ENCODE data around the gene G2E3. TPM values are rescaled to one million over a fixed set of nuclear protein-coding genes. Genes with fewer than 3 reads are reported as not detected.
"Not testable (repeated sequence)": the region's sequence is repeated elsewhere in the genome, so short reads cannot be mapped to it uniquely, and the experiment has no call there.

G2E3 gene
- total RNA-seq, 1 experiment from 2014 or later = 31.3 TPM

- peaks cover 22% of the 10 kb centered on the region for H3K36me3 Mint-ChIP-seq (ENCODE audit: insufficient read depth, unreplicated experiment)
- H3K27me3 Mint-ChIP-seq (ENCODE audit: unreplicated experiment) = no peaks in the 10 kb centered on the region
- peaks cover 15% of the 10 kb centered on the region for H3K4me1 Mint-ChIP-seq (ENCODE audit: low read depth, unreplicated experiment)
- no peaks in the 10 kb centered on the region for H3K9me3 Mint-ChIP-seq (ENCODE audit: low read depth, unreplicated experiment)
- peak within 1 kb of the TSS; percentile 89 for H3K4me3 Mint-ChIP-seq (ENCODE audit: low read depth, unreplicated experiment)
- CTCF ChIA-PET = interaction anchor here (0.8 to 2.1 kb wide), 3 partner anchors 11 to 352 kb away, joined by 3 to 12 read pairs (median 5); no protein-coding TSS in a partner anchor
- TSS peak; percentile 99 for BruUV-seq (replicated peaks)
- H3K27ac Mint-ChIP-seq (ENCODE audit: unreplicated experiment) = peak within 1 kb of the TSS; percentile 96
- intact Hi-C loops (cut with micrococcal nuclease; ENCODE audit: unreplicated experiment) = no loop called here
- TF ChIP-seq, protein P1, sequence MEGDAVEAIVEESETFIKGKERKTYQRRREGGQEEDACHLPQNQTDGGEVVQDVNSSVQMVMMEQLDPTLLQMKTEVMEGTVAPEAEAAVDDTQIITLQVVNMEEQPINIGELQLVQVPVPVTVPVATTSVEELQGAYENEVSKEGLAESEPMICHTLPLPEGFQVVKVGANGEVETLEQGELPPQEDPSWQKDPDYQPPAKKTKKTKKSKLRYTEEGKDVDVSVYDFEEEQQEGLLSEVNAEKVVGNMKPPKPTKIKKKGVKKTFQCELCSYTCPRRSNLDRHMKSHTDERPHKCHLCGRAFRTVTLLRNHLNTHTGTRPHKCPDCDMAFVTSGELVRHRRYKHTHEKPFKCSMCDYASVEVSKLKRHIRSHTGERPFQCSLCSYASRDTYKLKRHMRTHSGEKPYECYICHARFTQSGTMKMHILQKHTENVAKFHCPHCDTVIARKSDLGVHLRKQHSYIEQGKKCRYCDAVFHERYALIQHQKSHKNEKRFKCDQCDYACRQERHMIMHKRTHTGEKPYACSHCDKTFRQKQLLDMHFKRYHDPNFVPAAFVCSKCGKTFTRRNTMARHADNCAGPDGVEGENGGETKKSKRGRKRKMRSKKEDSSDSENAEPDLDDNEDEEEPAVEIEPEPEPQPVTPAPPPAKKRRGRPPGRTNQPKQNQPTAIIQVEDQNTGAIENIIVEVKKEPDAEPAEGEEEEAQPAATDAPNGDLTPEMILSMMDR (IDR thresholded peaks at IDR 0.05; ENCODE audit: unreplicated experiment) = no peak
- peak; percentile 96 for DNase-seq
Observed at GRCh38 chr14:30621940-30622830, 63.2 kb downstream of the G2E3 start, which contains the start of gene SCFD1. Gene SCFD1 (plus strand): TSS chr14:30622319. CDS start chr14:30622339, 20 bp downstream.

DNA sequence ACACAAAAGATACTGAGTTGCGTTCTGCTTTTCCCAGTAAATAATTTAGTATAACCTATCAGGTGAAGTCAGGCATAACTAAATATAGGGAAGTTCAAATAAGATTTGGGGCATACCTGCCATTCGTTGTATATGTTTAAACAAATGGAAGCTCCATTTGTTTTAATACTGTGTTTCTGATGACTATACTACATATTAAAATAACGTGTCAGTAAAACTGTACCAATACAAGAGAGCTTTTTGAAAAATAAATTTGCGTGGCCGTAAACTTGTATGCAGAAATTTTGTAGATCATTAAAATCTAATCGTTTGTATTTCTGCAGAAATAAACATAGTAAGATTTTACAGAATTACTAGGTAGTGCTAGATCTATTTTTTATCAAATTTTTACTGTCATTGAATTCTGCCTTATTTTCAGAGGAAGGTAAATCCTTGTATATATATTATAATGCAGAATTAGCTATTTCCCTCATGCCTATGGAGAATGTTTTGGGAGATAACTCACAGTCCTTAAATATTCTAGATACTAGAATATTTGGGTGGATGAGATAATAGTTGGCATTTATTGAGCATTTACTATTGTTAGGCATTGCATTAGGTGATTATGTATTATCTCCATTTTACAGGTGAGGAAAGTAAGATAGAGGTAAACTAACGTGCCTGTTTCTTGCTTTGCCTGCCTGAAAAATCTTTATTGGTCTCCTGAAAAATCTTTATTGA lies 64.6 kb downstream of the G2E3 start:
- DNase-seq = no peak
- Mint-ChIP-seq H3K9me3 (ENCODE audit: low read depth, unreplicated experiment) (no peaks in the 10 kb centered on the region), H3K4me3 (ENCODE audit: low read depth, unreplicated experiment) (peak overlapping the region; percentile 89), H3K4me1 (ENCODE audit: low read depth, unreplicated experiment) (peaks cover 22% of the 10 kb centered on the region), H3K27ac (ENCODE audit: unreplicated experiment) (no peak overlapping the region), H3K27me3 (ENCODE audit: unreplicated experiment) (no peaks in the 10 kb centered on the region), H3K36me3 (ENCODE audit: insufficient read depth, unreplicated experiment) (peaks cover 31% of the 10 kb centered on the region)
- TF ChIP-seq, protein P1 (IDR thresholded peaks at IDR 0.05; ENCODE audit: unreplicated experiment) = no peak
- intact Hi-C loops (cut with micrococcal nuclease; ENCODE audit: unreplicated experiment) = no loop called here
- no TSS peak for BruUV-seq (replicated peaks)
- CTCF ChIA-PET = no interaction called here

GRCh38 chr14:30624132-30624423 lies 65.1 kb downstream of the G2E3 start:
- CTCF ChIA-PET = no interaction called here
- no TSS peak for BruUV-seq (replicated peaks)

GRCh38 chr14:30625533-30625932 lies 66.6 kb downstream of the G2E3 start:
- peaks cover 31% of the 10 kb centered on the region for H3K36me3 Mint-ChIP-seq (ENCODE audit: insufficient read depth, unreplicated experiment)
- no TSS peak for BruUV-seq (replicated peaks)

More at GRCh38 chr14:30624132-30624423, 65.1 kb downstream of the G2E3 start:
- TF ChIP-seq, protein P1 (IDR thresholded peaks at IDR 0.05; ENCODE audit: unreplicated experiment) = no peak
- intact Hi-C loops (cut with micrococcal nuclease; ENCODE audit: unreplicated experiment) = no loop called here
- Mint-ChIP-seq H3K9me3 (ENCODE audit: low read depth, unreplicated experiment) (no peaks in the 10 kb centered on the region), H3K27me3 (ENCODE audit: unreplicated experiment) (no peaks in the 10 kb centered on the region), H3K36me3 (ENCODE audit: insufficient read depth, unreplicated experiment) (peaks cover 31% of the 10 kb centered on the region), H3K4me1 (ENCODE audit: low read depth, unreplicated experiment) (peaks cover 22% of the 10 kb centered on the region), H3K4me3 (ENCODE audit: low read depth, unreplicated experiment) (peak overlapping the region; percentile 28), H3K27ac (ENCODE audit: unreplicated experiment) (no peak overlapping the region)
- DNase-seq = no peak

GRCh38 chr14:30629432-30629831 lies 70.5 kb downstream of the G2E3 start:
- BruUV-seq (replicated peaks); H3K9me3 Mint-ChIP-seq (ENCODE audit: low read depth, unreplicated experiment); H3K27me3 Mint-ChIP-seq (ENCODE audit: unreplicated experiment); H3K27ac Mint-ChIP-seq (ENCODE audit: unreplicated experiment); intact Hi-C loops (cut with micrococcal nuclease; ENCODE audit: unreplicated experiment); CTCF ChIA-PET; H3K4me3 Mint-ChIP-seq (ENCODE audit: low read depth, unreplicated experiment): not testable (repeated sequence)
- H3K36me3 Mint-ChIP-seq (ENCODE audit: insufficient read depth, unreplicated experiment) = peaks cover 14% of the 10 kb centered on the region
- peaks cover 14% of the 10 kb centered on the region for H3K4me1 Mint-ChIP-seq (ENCODE audit: low read depth, unreplicated experiment)
- peak; percentile 21 for DNase-seq

More at GRCh38 chr14:30625533-30625932, 66.6 kb downstream of the G2E3 start:
- DNase-seq = no peak
- CTCF ChIA-PET = no interaction called here
- no peaks in the 10 kb centered on the region for H3K9me3 Mint-ChIP-seq (ENCODE audit: low read depth, unreplicated experiment)
- H3K27ac Mint-ChIP-seq (ENCODE audit: unreplicated experiment) = no peak overlapping the region
- TF ChIP-seq, protein P1 (IDR thresholded peaks at IDR 0.05; ENCODE audit: unreplicated experiment) = no peak
- no peak overlapping the region for H3K4me3 Mint-ChIP-seq (ENCODE audit: low read depth, unreplicated experiment)
- no peaks in the 10 kb centered on the region for H3K27me3 Mint-ChIP-seq (ENCODE audit: unreplicated experiment)
- peaks cover 22% of the 10 kb centered on the region for H3K4me1 Mint-ChIP-seq (ENCODE audit: low read depth, unreplicated experiment)
- intact Hi-C loops (cut with micrococcal nuclease; ENCODE audit: unreplicated experiment) = no loop called here

All from Calu3 (cell line).